ENCODE data around the gene THAP5.
"Not testable (repeated sequence)": the region's sequence is repeated elsewhere in the genome, so short reads cannot be mapped to it uniquely, and the experiment has no call there.

Gene THAP5

GRCh38 chr7:108584211-108584610 is 14.7 kb upstream of the THAP5 start:
- no peak for DNase-seq

- no peak for DNase-seq
Measured at GRCh38 chr7:108581655-108582491, 12.4 kb upstream of the THAP5 start.

GRCh38 chr7:108580298-108580697 is 10.8 kb upstream of the THAP5 start:
- no peak for DNase-seq

GRCh38 chr7:108578937-108579336 is 9.4 kb upstream of the THAP5 start:
- DNase-seq = no peak

- no peak for DNase-seq
Measured at GRCh38 chr7:108576116-108576515, 6.6 kb upstream of the THAP5 start.

- DNase-seq = no peak
Measured at GRCh38 chr7:108575156-108575555, 5.7 kb upstream of the THAP5 start.

GRCh38 chr7:108572480-108572879 is 3.0 kb upstream of the THAP5 start:
- no peak for DNase-seq

GRCh38 chr7:108570146-108570755 is 745 bp upstream of the THAP5 start:
- peak; percentile 34 for DNase-seq

GRCh38 chr7:108568801-108569380 is 615 bp downstream of the THAP5 start:
- no peak for DNase-seq

- DNase-seq = no peak
Measured at GRCh38 chr7:108565987-108566386, 3.5 kb downstream of the THAP5 start.

- no peak for DNase-seq
Measured at GRCh38 chr7:108561047-108561619, 8.4 kb downstream of the THAP5 start.

GRCh38 chr7:108559253-108559652 is 10.3 kb downstream of the THAP5 start:
- DNase-seq = no peak

GRCh38 chr7:108557617-108558016 is 11.9 kb downstream of the THAP5 start:
- DNase-seq = no peak

- no peak for DNase-seq
Measured at GRCh38 chr7:108557191-108557590, 12.3 kb downstream of the THAP5 start.

GRCh38 chr7:108556665-108557064 is 12.8 kb downstream of the THAP5 start:
- DNase-seq = not testable (repeated sequence)

- DNase-seq = not testable (repeated sequence)
Measured at GRCh38 chr7:108548141-108548896, 21.2 kb downstream of the THAP5 start.

GRCh38 chr7:108541478-108541877 is 28.0 kb downstream of the THAP5 start:
- DNase-seq = no peak

GRCh38 chr7:108538685-108539084 is 30.8 kb downstream of the THAP5 start:
- not testable (repeated sequence) for DNase-seq

- DNase-seq = not testable (repeated sequence)
Measured at GRCh38 chr7:108538236-108538635, 31.3 kb downstream of the THAP5 start.

- DNase-seq = no peak
Measured at GRCh38 chr7:108537229-108537628, 32.3 kb downstream of the THAP5 start.

GRCh38 chr7:108535744-108536143 is 33.8 kb downstream of the THAP5 start:
- DNase-seq = no peak

- DNase-seq = no peak
Measured at GRCh38 chr7:108535257-108535656, 34.2 kb downstream of the THAP5 start.

GRCh38 chr7:108533712-108534111 is 35.8 kb downstream of the THAP5 start:
- no peak for DNase-seq

All from effector CD4-positive, alpha-beta T cell (primary cell).